CD4-positive, alpha-beta T cell (primary cell): ENCODE results near the gene KCNN4. TPM values are rescaled to one million over a fixed set of nuclear protein-coding genes. Genes with fewer than 3 reads are reported as not detected.
"Not testable (repeated sequence)": the region's sequence is repeated elsewhere in the genome, so short reads cannot be mapped to it uniquely, and the experiment has no call there.

ENCODE experiments used
- ATAC-seq: fragments of 200-7000 bp; cut with Tn5 transposase; one replicate; pipeline ENCODE4 v1.10.0; 2022; ENCODE audit warnings: mild to moderate bottlenecking; ENCODE audit not compliant: poor library complexity
- CTCF ChIA-PET: fragments of 350-600 bp; sonication (Branson Sonifier 250); formaldehyde crosslinking; loops from one replicate; lab custom pipeline; 2021; ENCODE audit warnings: antibody characterized with exemption, inconsistent platforms; lab: Charles Lee
- POLR2A ChIA-PET: fragments of 350-600 bp; sonication (Branson Sonifier 250); formaldehyde crosslinking; loops from one replicate; lab custom pipeline; 2021; ENCODE audit warnings: antibody characterized with exemption, inconsistent platforms; lab: Charles Lee
- DNase-seq, 14 experiments: peaks; one replicate each; pipeline ENCODE4 v3.0.0-alpha.2; 2013 to 2020; ENCODE audit warnings: mixed read lengths in 2 of 14
- H3K27ac ChIP-seq, 2 donors: one replicate each; pipeline versions ENCODE4 v1.5.1 to v1.7.0; 2013; ENCODE audit warnings: low read length in 2 of 2, low read depth in 1 of 2, mild to moderate bottlenecking in 1 of 2
- H3K27me3 ChIP-seq, 2 experiments: 1 replicate in 1 of 2; 2 replicates in 1 of 2; pipeline versions ENCODE4 v1.6.1 to v1.7.0; 2013; ENCODE audit warnings: low read length in 2 of 2, control low read depth in 1 of 2, mild to moderate bottlenecking in 1 of 2, moderate library complexity in 1 of 2; ENCODE audit not compliant: insufficient read depth in 2 of 2, control insufficient read depth in 1 of 2
- H3K36me3 ChIP-seq: one replicate; pipeline ENCODE4 v1.6.1; 2013; ENCODE audit warnings: low read length, control low read depth; ENCODE audit not compliant: insufficient read depth
- H3K4me1 ChIP-seq: one replicate; pipeline ENCODE4 v1.6.1; 2013; ENCODE audit warnings: low read length, control low read depth; ENCODE audit not compliant: insufficient read depth
- H3K4me3 ChIP-seq: one replicate; pipeline ENCODE4 v1.5.1; 2013; ENCODE audit warnings: mild to moderate bottlenecking, low read length, moderate library complexity
- H3K9me3 ChIP-seq, 2 experiments: 1 replicate in 1 of 2; 2 replicates in 1 of 2; pipeline versions ENCODE4 v1.6.1 to v1.7.0; 2013; ENCODE audit warnings: low read length in 2 of 2, mild to moderate bottlenecking in 2 of 2, control low read depth in 1 of 2, moderate library complexity in 1 of 2; ENCODE audit not compliant: control insufficient read depth in 1 of 2, insufficient read depth in 1 of 2
- H3K27ac Mint-ChIP-seq: one replicate; pipeline ENCODE4 v1.8.0; 2020; ENCODE audit warnings: mixed read lengths
- H3K27me3 Mint-ChIP-seq: one replicate; pipeline ENCODE4 v1.8.0; 2021; ENCODE audit warnings: mixed read lengths
- H3K36me3 Mint-ChIP-seq: one replicate; pipeline ENCODE4 v1.8.0; 2021; ENCODE audit warnings: low read depth, mixed read lengths
- H3K4me1 Mint-ChIP-seq: one replicate; pipeline ENCODE4 v1.8.0; 2021; ENCODE audit warnings: low read depth, mixed read lengths
- H3K4me3 Mint-ChIP-seq: one replicate; pipeline ENCODE4 v1.8.0; 2020; ENCODE audit warnings: mild to moderate bottlenecking, mixed read lengths
- H3K9me3 Mint-ChIP-seq: one replicate; pipeline ENCODE4 v1.8.0; 2020; ENCODE audit warnings: mixed read lengths
- intact Hi-C, 2 experiments: fragments of 100-400 bp; cut with DNase I in 1 of 2; cut with micrococcal nuclease in 1 of 2; formaldehyde crosslinking; loops; one replicate each; pipeline versions ENCODE4 v1.15.1 to v1.9.0; 2023 to 2025; cut with DNase I, micrococcal nuclease
- total RNA-seq, 174 experiments: library from RNA in 2 of 174; stranded (reverse) in 2 of 174; gene quantifications; one replicate each; pipeline ENCODE4 v1.2.3 and lab custom pipeline; 2021 to 2026
- TF ChIP-seq, protein P1 (sequence below): fragments of 200-600 bp; IDR thresholded peaks from one replicate; pipeline ENCODE4 v1.8.0; 2022; ENCODE audit warnings: antibody characterized with exemption, mild to moderate bottlenecking

Gene KCNN4
- total RNA-seq, 2 experiments from 2014 or later, result 9.7 to 10.4 TPM

DNA sequence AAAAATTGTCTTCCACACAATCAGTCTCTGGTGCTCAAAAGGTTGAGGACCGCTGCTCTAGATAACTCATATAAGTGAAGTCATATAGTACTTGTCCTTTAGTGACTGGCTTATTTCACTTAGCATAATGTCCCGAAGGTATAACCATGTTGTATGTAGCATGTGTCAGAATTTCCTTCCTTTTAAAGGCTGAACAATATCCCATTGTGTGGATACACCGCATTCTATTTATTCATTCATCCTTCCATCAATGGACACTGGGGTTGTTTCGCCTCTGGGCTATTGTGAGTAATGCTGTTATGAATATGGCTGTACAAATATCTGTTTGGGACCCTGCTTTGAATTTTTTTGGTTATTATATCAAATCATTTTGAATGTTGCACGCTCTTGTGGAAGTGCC is 26.1 kb upstream of the KCNN4 start:
- H3K4me3 ChIP-seq, result no peak overlapping the region
- no peak for ATAC-seq
- no peaks in the 10 kb centered on the region for H3K4me1 Mint-ChIP-seq
- TF ChIP-seq, protein P1, sequence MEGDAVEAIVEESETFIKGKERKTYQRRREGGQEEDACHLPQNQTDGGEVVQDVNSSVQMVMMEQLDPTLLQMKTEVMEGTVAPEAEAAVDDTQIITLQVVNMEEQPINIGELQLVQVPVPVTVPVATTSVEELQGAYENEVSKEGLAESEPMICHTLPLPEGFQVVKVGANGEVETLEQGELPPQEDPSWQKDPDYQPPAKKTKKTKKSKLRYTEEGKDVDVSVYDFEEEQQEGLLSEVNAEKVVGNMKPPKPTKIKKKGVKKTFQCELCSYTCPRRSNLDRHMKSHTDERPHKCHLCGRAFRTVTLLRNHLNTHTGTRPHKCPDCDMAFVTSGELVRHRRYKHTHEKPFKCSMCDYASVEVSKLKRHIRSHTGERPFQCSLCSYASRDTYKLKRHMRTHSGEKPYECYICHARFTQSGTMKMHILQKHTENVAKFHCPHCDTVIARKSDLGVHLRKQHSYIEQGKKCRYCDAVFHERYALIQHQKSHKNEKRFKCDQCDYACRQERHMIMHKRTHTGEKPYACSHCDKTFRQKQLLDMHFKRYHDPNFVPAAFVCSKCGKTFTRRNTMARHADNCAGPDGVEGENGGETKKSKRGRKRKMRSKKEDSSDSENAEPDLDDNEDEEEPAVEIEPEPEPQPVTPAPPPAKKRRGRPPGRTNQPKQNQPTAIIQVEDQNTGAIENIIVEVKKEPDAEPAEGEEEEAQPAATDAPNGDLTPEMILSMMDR, result no peak
- no peaks in the 10 kb centered on the region for H3K36me3 Mint-ChIP-seq
- no peak for DNase-seq
- H3K27me3 ChIP-seq, result no peaks in the 10 kb centered on the region
- ChIA-PET CTCF (no interaction called here), POLR2A (no interaction called here)
- H3K36me3 ChIP-seq, result no peaks in the 10 kb centered on the region
- H3K27ac Mint-ChIP-seq, result no peak overlapping the region
- H3K27ac ChIP-seq, result no peak overlapping the region
- H3K9me3 Mint-ChIP-seq, result no peaks in the 10 kb centered on the region
- H3K27me3 Mint-ChIP-seq, result peaks cover 22% of the 10 kb centered on the region
- no peak overlapping the region for H3K4me3 Mint-ChIP-seq
- H3K9me3 ChIP-seq, result no peaks in the 10 kb centered on the region
- peaks cover 1% of the 10 kb centered on the region for H3K4me1 ChIP-seq
- intact Hi-C loops, result loop anchor here in 1 of 2 experiments (10.0 kb wide), 1 partner anchor 372 kb away; no protein-coding TSS in a partner anchor

DNA sequence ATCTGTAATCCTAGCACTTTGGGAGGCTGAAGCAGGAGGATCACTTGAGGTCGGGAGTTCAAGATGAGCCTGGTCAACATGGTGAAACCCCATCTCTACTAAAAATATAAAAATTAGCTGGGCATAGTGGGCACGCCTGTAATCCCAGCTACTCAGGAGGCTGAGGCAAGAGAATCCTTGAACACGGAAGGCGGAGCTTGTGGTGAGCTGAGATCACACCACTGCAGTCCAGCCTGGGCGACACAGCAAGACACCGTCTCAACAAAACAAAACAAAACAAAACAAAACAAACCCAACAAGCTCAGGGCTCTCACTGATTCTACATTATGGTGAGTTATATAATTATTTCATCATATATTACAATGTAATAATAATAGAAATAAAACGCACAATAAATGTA is 25.6 kb upstream of the KCNN4 start:
- DNase-seq, POLR2A ChIA-PET, H3K4me3 Mint-ChIP-seq, H3K4me3 ChIP-seq, H3K9me3 ChIP-seq, H3K27ac Mint-ChIP-seq, ATAC-seq, H3K36me3 ChIP-seq, H3K4me1 ChIP-seq, H3K9me3 Mint-ChIP-seq, H3K36me3 Mint-ChIP-seq, H3K27me3 ChIP-seq, H3K4me1 Mint-ChIP-seq, CTCF ChIA-PET, H3K27ac ChIP-seq: not testable (repeated sequence)
- intact Hi-C loops, result loop anchor here in 1 of 2 experiments (10.0 kb wide), 1 partner anchor 372 kb away; no protein-coding TSS in a partner anchor
- H3K27me3 Mint-ChIP-seq, result peaks cover 26% of the 10 kb centered on the region

DNA sequence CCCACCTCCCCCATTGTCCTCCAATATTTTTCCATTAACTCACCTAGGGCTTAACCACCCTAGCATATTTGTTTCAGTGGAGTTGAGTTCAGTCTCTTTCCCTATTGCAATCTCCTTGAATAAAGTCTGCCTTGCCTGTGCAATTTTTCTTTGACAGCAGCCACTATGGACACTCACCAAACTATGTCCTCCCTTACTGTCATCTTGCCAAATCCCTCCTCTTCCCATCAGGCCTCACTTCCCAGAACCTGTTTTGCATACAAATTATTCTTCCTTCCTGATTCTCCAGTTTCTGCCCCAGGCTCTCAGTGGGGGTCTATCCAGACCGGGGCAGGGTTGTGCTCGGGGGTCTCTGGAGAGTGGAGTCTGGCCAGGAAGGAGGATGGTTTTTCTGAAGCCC is 23.7 kb upstream of the KCNN4 start:
- no peaks in the 10 kb centered on the region for H3K4me1 Mint-ChIP-seq
- H3K36me3 ChIP-seq, result no peaks in the 10 kb centered on the region
- H3K9me3 Mint-ChIP-seq, result no peaks in the 10 kb centered on the region
- intact Hi-C loops, result loop anchor here in 1 of 2 experiments (10.0 kb wide), 1 partner anchor 370 kb away; no protein-coding TSS in a partner anchor
- H3K4me3 Mint-ChIP-seq, result no peak overlapping the region
- ATAC-seq, result no peak
- DNase-seq, result no peak
- ChIA-PET CTCF (no interaction called here), POLR2A (no interaction called here)
- peaks cover 27% of the 10 kb centered on the region for H3K27me3 Mint-ChIP-seq
- H3K27me3 ChIP-seq, result no peaks in the 10 kb centered on the region
- no peak overlapping the region for H3K4me3 ChIP-seq
- H3K27ac ChIP-seq, result no peak overlapping the region
- H3K36me3 Mint-ChIP-seq, result no peaks in the 10 kb centered on the region
- no peaks in the 10 kb centered on the region for H3K4me1 ChIP-seq
- H3K27ac Mint-ChIP-seq, result no peak overlapping the region
- TF ChIP-seq, protein P1, result no peak
- no peaks in the 10 kb centered on the region for H3K9me3 ChIP-seq
